ENCODE results near the gene LCOR. TPM values are rescaled to one million over a fixed set of nuclear protein-coding genes. Genes with fewer than 3 reads are reported as not detected.
A peak's percentile ranks its signal among the peaks of the same experiment; 100 is the strongest.

LCOR gene
- total RNA-seq, 1 donor from 2014 or later, result 35.3 TPM

DNA sequence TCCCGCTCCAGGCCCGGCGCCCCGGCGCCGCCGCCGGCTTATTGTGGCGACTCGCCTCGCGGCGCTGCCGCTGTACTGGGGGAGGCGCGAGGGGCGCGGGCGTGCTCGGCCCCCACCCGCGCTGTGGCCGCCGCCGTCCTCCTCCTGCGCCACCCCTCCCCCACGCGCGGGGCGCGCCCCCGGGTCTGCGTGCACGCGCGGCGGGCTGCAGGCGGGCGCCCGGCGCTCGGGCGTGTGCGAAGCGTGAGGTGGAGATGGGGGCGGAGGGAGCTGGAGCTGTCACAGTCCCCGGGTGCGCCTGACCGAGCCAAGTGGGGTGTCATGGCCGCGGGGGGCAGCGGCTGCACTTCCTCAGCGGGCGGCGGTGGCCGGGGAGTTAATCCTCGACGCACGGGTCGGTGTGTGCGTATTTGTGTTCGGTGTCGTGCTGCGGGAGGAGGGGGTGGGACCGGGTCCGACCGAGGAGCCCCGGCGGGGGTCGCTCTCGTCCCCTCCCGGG, 672 bp downstream of the LCOR start:
- Histone ChIP-seq H2AFZ (replicated peaks) (no peak overlapping the region), H3K4me1 (peaks cover 9% of the 10 kb centered on the region), H3K36me3 (peaks cover 2% of the 10 kb centered on the region), H4K20me1 (ENCODE audit: low read depth) (peaks cover 33% of the 10 kb centered on the region), H3K4me2 (peak overlapping the region; percentile 95), H3K9ac (no peak overlapping the region), H3K4me3 (peak overlapping the region; percentile 96), H3K27me3 (no peaks in the 10 kb centered on the region), H3K27ac (peak overlapping the region; percentile 94), H3F3A (ENCODE audit: low read depth) (peaks cover 33% of the 10 kb centered on the region), H3K9me3 (ENCODE audit: low read depth) (no peaks in the 10 kb centered on the region), H3K79me2 (ENCODE audit: low read depth) (peaks cover 42% of the 10 kb centered on the region)
- Mint-ChIP-seq H3K36me3 (peaks cover 21% of the 10 kb centered on the region), H3K27me3 (ENCODE audit: insufficient read depth, low read depth) (peaks cover 5% of the 10 kb centered on the region), H3K4me1 (peaks cover 28% of the 10 kb centered on the region), H3K9me3 (peaks cover 8% of the 10 kb centered on the region), H3K4me3 (peak overlapping the region; percentile 87), H3K27ac (no peak overlapping the region)
- DNase-seq (ENCODE audit: low spot score), result no peak
- TF ChIP-seq CTCF (IDR thresholded peaks at IDR 0.05), result no peak

- peaks cover 49% of the 10 kb centered on the region for H3K79me2 ChIP-seq (ENCODE audit: low read depth)
- peaks cover 39% of the 10 kb centered on the region for H4K20me1 ChIP-seq (ENCODE audit: low read depth)
- H2AFZ ChIP-seq (replicated peaks), result peak overlapping the region; percentile 20
These were observed 1.3 kb downstream of the LCOR start for GRCh38 chr10:96833220-96834001.

GRCh38 chr10:96834120-96834519, 2.0 kb downstream of the LCOR start:
- Mint-ChIP-seq H3K4me3 (peak overlapping the region; percentile 100), H3K27ac (peak overlapping the region; percentile 99), H3K27me3 (ENCODE audit: insufficient read depth, low read depth) (peaks cover 5% of the 10 kb centered on the region), H3K36me3 (peaks cover 34% of the 10 kb centered on the region), H3K9me3 (peaks cover 17% of the 10 kb centered on the region), H3K4me1 (peaks cover 28% of the 10 kb centered on the region)
- no peaks in the 10 kb centered on the region for H3K9me3 ChIP-seq (ENCODE audit: low read depth)
- no peak for DNase-seq (ENCODE audit: low spot score)
- H3F3A ChIP-seq (ENCODE audit: low read depth), result peaks cover 33% of the 10 kb centered on the region
- H3K27me3 ChIP-seq, result no peaks in the 10 kb centered on the region
- H3K27ac ChIP-seq, result peak overlapping the region; percentile 94
- peaks cover 56% of the 10 kb centered on the region for H3K79me2 ChIP-seq (ENCODE audit: low read depth)
- H2AFZ ChIP-seq (replicated peaks), result no peak overlapping the region
- peaks cover 46% of the 10 kb centered on the region for H4K20me1 ChIP-seq (ENCODE audit: low read depth)
- TF ChIP-seq EZH2phosphoT487 (IDR thresholded peaks at IDR 0.05) (no peak), EZH2 (IDR thresholded peaks at IDR 0.05) (no peak), CTCF (IDR thresholded peaks at IDR 0.05) (no peak)
- H3K4me1 ChIP-seq, result peaks cover 9% of the 10 kb centered on the region
- peak overlapping the region; percentile 13 for H3K9ac ChIP-seq
- peaks cover 7% of the 10 kb centered on the region for H3K36me3 ChIP-seq
- H3K4me2 ChIP-seq, result peak overlapping the region; percentile 95
- H3K4me3 ChIP-seq, result peak overlapping the region; percentile 96

More at GRCh38 chr10:96833220-96834001, 1.3 kb downstream of the LCOR start:
- DNase-seq (ENCODE audit: low spot score), result peak; percentile 90
- H3K4me1 ChIP-seq, result peaks cover 9% of the 10 kb centered on the region
- H3K27ac Mint-ChIP-seq, result peak overlapping the region; percentile 99
- H3K27ac ChIP-seq, result peak overlapping the region; percentile 94
- no peak for TF ChIP-seq CTCF (IDR thresholded peaks at IDR 0.05)
- peak; percentile 30 for TF ChIP-seq EZH2 (IDR thresholded peaks at IDR 0.05)
- no peak for TF ChIP-seq EZH2phosphoT487 (IDR thresholded peaks at IDR 0.05)
- peaks cover 26% of the 10 kb centered on the region for H3K36me3 Mint-ChIP-seq
- H3K27me3 Mint-ChIP-seq (ENCODE audit: insufficient read depth, low read depth), result peaks cover 5% of the 10 kb centered on the region
- peak overlapping the region; percentile 95 for H3K4me2 ChIP-seq
- H3K4me3 ChIP-seq, result peak overlapping the region; percentile 96
- H3K36me3 ChIP-seq, result peaks cover 7% of the 10 kb centered on the region
- no peaks in the 10 kb centered on the region for H3K9me3 ChIP-seq (ENCODE audit: low read depth)
- H3K4me1 Mint-ChIP-seq, result peaks cover 28% of the 10 kb centered on the region
- H3K4me3 Mint-ChIP-seq, result peak overlapping the region; percentile 100
- H3F3A ChIP-seq (ENCODE audit: low read depth), result peaks cover 33% of the 10 kb centered on the region
- H3K9ac ChIP-seq, result peak overlapping the region; percentile 63
- H3K27me3 ChIP-seq, result no peaks in the 10 kb centered on the region
- H3K9me3 Mint-ChIP-seq, result peaks cover 13% of the 10 kb centered on the region

Measured in neural progenitor cell (in vitro differentiated cells).